Dendritic cell treated with granulocyte-macrophage colony-stimulating factor and Interleukin-4, amounts not matched to agents 40 ng/mL and 50 ng/mL, for 4 days (primary cell): ENCODE results near the gene ARRB2.

Source experiments
- H3K27ac Mint-ChIP-seq: one replicate; pipeline ENCODE4 v1.8.0; 2022; ENCODE audit warnings: mild to moderate bottlenecking, mixed read lengths
- H3K27me3 Mint-ChIP-seq: one replicate; pipeline ENCODE4 v1.8.0; 2022; ENCODE audit warnings: mild to moderate bottlenecking, mixed read lengths
- H3K36me3 Mint-ChIP-seq: one replicate; pipeline ENCODE4 v1.8.0; 2022; ENCODE audit warnings: low read depth, mixed read lengths
- H3K4me1 Mint-ChIP-seq: one replicate; pipeline ENCODE4 v1.8.0; 2022; ENCODE audit warnings: low read depth, mixed read lengths
- H3K4me3 Mint-ChIP-seq: one replicate; pipeline ENCODE4 v1.8.0; 2022; ENCODE audit warnings: mild to moderate bottlenecking, moderate library complexity, mixed read lengths
- H3K9me3 Mint-ChIP-seq: one replicate; pipeline ENCODE4 v1.8.0; 2022; ENCODE audit warnings: mixed read lengths
- intact Hi-C: fragments of 100-400 bp; cut with micrococcal nuclease; formaldehyde crosslinking; loops from one replicate; pipeline ENCODE4 v1.15.0; 2022

The ARRB2 gene

DNA sequence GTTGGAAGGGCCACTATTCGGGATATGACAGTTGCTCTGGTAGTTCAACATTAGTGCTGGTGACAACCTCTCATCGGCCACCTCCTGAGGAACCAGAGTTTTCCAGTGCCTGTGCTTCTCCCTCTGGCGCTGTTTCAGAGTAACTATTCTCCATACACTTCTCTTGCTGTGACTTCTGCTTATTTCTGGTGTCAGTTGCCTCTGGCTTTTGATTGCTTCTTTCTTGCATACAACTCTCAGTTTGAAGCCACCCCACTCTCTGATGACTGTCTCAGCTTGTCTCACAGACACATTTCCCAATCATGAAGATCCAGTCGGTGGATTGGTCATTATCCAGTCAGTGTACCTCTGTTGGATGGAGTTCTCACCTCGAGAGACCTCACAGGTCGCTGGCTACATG is 57.9 kb downstream of the ARRB2 start:
- H3K27ac Mint-ChIP-seq, result peak overlapping the region; percentile 86
- peaks cover under 1% of the 10 kb centered on the region for H3K27me3 Mint-ChIP-seq
- H3K4me3 Mint-ChIP-seq, result peak overlapping the region; percentile 34
- no peaks in the 10 kb centered on the region for H3K9me3 Mint-ChIP-seq
- no peaks in the 10 kb centered on the region for H3K36me3 Mint-ChIP-seq
- intact Hi-C loops, result loop anchor here (2.0 kb wide), 2 partner anchors 31 to 57 kb away; partner anchors contain the start of gene ARRB2
- peaks cover 55% of the 10 kb centered on the region for H3K4me1 Mint-ChIP-seq

DNA sequence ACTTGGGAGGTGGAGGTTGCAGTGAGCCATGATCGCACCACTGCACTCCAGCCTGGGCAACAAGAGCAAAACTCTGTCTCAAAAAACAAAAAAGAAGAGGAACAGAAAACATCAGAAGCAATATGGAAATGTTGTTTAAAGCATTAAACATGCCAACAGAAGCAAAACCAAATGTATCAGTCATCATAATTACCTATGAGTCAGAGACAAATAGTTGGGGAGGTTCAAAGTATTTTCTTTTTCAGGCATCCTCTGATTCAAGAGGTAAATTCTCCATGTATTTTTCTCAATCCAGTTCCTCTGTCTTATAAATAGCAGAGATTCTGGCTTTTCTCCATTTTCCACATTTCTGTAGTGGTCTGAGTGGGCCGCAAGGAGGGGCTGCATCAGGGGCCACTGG is 59.2 kb downstream of the ARRB2 start:
- no peaks in the 10 kb centered on the region for H3K9me3 Mint-ChIP-seq
- H3K36me3 Mint-ChIP-seq, result no peaks in the 10 kb centered on the region
- H3K27ac Mint-ChIP-seq, result peak overlapping the region; percentile 86
- H3K4me1 Mint-ChIP-seq, result peaks cover 54% of the 10 kb centered on the region
- intact Hi-C loops, result loop anchor here (1.0 to 2.0 kb wide), 4 partner anchors 9 to 59 kb away; partner anchors contain the start of genes ARRB2 and VMO1
- H3K27me3 Mint-ChIP-seq, result peaks cover 6% of the 10 kb centered on the region
- no peak overlapping the region for H3K4me3 Mint-ChIP-seq
